Measurements from ENCODE around the gene VTN. TPM values are rescaled to one million over a fixed set of nuclear protein-coding genes. Genes with fewer than 3 reads are reported as not detected.

Gene VTN
- total and polyA plus RNA-seq, 2 experiments from 2014 or later = 0.16 TPM; not detected in 1

- TF ChIP-seq, protein P1, sequence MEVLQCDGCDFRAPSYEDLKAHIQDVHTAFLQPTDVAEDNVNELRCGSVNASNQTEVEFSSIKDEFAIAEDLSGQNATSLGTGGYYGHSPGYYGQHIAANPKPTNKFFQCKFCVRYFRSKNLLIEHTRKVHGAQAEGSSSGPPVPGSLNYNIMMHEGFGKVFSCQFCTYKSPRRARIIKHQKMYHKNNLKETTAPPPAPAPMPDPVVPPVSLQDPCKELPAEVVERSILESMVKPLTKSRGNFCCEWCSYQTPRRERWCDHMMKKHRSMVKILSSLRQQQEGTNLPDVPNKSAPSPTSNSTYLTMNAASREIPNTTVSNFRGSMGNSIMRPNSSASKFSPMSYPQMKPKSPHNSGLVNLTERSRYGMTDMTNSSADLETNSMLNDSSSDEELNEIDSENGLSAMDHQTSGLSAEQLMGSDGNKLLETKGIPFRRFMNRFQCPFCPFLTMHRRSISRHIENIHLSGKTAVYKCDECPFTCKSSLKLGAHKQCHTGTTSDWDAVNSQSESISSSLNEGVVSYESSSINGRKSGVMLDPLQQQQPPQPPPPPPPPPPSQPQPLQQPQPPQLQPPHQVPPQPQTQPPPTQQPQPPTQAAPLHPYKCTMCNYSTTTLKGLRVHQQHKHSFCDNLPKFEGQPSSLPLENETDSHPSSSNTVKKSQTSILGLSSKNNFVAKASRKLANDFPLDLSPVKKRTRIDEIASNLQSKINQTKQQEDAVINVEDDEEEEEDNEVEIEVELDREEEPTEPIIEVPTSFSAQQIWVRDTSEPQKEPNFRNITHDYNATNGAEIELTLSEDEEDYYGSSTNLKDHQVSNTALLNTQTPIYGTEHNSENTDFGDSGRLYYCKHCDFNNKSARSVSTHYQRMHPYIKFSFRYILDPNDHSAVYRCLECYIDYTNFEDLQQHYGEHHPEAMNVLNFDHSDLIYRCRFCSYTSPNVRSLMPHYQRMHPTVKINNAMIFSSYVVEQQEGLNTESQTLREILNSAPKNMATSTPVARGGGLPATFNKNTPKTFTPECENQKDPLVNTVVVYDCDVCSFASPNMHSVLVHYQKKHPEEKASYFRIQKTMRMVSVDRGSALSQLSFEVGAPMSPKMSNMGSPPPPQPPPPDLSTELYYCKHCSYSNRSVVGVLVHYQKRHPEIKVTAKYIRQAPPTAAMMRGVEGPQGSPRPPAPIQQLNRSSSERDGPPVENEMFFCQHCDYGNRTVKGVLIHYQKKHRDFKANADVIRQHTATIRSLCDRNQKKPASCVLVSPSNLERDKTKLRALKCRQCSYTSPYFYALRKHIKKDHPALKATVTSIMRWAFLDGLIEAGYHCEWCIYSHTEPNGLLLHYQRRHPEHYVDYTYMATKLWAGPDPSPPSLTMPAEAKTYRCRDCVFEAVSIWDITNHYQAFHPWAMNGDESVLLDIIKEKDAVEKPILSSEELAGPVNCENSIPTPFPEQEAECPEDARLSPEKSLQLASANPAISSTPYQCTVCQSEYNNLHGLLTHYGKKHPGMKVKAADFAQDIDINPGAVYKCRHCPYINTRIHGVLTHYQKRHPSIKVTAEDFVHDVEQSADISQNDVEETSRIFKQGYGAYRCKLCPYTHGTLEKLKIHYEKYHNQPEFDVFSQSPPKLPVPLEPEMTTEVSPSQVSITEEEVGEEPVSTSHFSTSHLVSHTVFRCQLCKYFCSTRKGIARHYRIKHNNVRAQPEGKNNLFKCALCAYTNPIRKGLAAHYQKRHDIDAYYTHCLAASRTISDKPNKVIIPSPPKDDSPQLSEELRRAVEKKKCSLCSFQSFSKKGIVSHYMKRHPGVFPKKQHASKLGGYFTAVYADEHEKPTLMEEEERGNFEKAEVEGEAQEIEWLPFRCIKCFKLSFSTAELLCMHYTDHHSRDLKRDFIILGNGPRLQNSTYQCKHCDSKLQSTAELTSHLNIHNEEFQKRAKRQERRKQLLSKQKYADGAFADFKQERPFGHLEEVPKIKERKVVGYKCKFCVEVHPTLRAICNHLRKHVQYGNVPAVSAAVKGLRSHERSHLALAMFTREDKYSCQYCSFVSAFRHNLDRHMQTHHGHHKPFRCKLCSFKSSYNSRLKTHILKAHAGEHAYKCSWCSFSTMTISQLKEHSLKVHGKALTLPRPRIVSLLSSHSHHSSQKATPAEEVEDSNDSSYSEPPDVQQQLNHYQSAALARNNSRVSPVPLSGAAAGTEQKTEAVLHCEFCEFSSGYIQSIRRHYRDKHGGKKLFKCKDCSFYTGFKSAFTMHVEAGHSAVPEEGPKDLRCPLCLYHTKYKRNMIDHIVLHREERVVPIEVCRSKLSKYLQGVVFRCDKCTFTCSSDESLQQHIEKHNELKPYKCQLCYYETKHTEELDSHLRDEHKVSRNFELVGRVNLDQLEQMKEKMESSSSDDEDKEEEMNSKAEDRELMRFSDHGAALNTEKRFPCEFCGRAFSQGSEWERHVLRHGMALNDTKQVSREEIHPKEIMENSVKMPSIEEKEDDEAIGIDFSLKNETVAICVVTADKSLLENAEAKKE (CRISPR knock-in tag; IDR thresholded peaks at IDR 0.05) = no peak
- TF ChIP-seq ZNF114 (CRISPR knock-in tag; IDR thresholded peaks at IDR 0.05) (no peak), CTCF (conservative IDR thresholded peaks at IDR 0.05; ENCODE audit: low read depth in 2 of 2) (no peak), EZH2phosphoT487 (IDR thresholded peaks at IDR 0.05; ENCODE audit: unreplicated experiment) (no peak), JUNB (IDR thresholded peaks at IDR 0.05; ENCODE audit: unreplicated experiment) (no peak), STAT1 (IDR thresholded peaks at IDR 0.05; ENCODE audit: unreplicated experiment) (no peak), EZH2 (IDR thresholded peaks at IDR 0.05; ENCODE audit: low read depth, unreplicated experiment) (no peak), ETS1 (IDR thresholded peaks at IDR 0.05) (no peak), POLR2AphosphoS5 (IDR thresholded peaks at IDR 0.05; ENCODE audit: low read depth) (no peak)
Observed at GRCh38 chr17:28357901-28358197, 12.3 kb downstream of the VTN start (continued).

All from GM23338 (cell line).